PC-9 (cell line): ENCODE results near the gene SLC22A31. TPM values are rescaled to one million over a fixed set of nuclear protein-coding genes. Genes with fewer than 3 reads are reported as not detected.
"Not testable (repeated sequence)": the region's sequence is repeated elsewhere in the genome, so short reads cannot be mapped to it uniquely, and the experiment has no call there.

ENCODE experiments used
- BruUV-seq: library from RNA; stranded (reverse); fragments of 400-500 nt; replicated peaks from 2 replicates; lab custom pipeline; 2021; lab: Mats Ljungman, UMichigan
- CTCF ChIA-PET: fragments of 300-600 bp; sonication (Branson Sonifier 250); formaldehyde crosslinking; loops from one replicate; lab custom pipeline; 2022; ENCODE audit warnings: antibody characterized with exemption; lab: Charles Lee
- POLR2A ChIA-PET: fragments of 300-600 bp; sonication (Branson Sonifier 250); formaldehyde crosslinking; loops from one replicate; lab custom pipeline; 2022; ENCODE audit warnings: antibody characterized with exemption; ENCODE audit not compliant: unreplicated experiment; lab: Charles Lee
- DNase-seq, 2 experiments: peaks; one replicate each; pipeline versions ENCODE4 v3.0.0 to v3.0.0-alpha.2; 2015 to 2022; ENCODE audit warnings: mixed read lengths in 1 of 2
- H2AFZ ChIP-seq: fragments of 200-600 bp; sonication (generic); 2 replicates; pipeline ENCODE4 v1.8.1; 2017; ENCODE audit warnings: antibody characterized with exemption
- H3F3A ChIP-seq: fragments of 200-600 bp; sonication (generic); 2 replicates; pipeline ENCODE4 v1.8.1; 2017; ENCODE audit warnings: antibody characterized with exemption, mild to moderate bottlenecking, low read depth; ENCODE audit not compliant: insufficient read depth
- H3K27ac ChIP-seq: fragments of 200-600 bp; sonication (generic); 2 replicates; pipeline ENCODE4 v1.6.1; 2016; ENCODE audit warnings: mixed run types
- H3K27me3 ChIP-seq: fragments of 200-600 bp; sonication (generic); 2 replicates; pipeline ENCODE4 v1.6.1; 2016; ENCODE audit warnings: low read depth, mixed run types; ENCODE audit not compliant: insufficient read depth
- H3K36me3 ChIP-seq: fragments of 200-600 bp; sonication (generic); 2 replicates; pipeline ENCODE4 v1.6.1; 2016; ENCODE audit warnings: low read depth, mixed run types
- H3K4me1 ChIP-seq: fragments of 200-600 bp; sonication (generic); replicated peaks from 2 replicates; pipeline ENCODE4 v1.6.1; 2016; ENCODE audit warnings: mixed run types; ENCODE audit not compliant: insufficient read depth
- H3K4me2 ChIP-seq: fragments of 200-600 bp; sonication (generic); 2 replicates; pipeline ENCODE4 v1.6.1; 2017; ENCODE audit warnings: mixed run types
- H3K4me3 ChIP-seq: fragments of 200-600 bp; sonication (generic); 2 replicates; pipeline ENCODE4 v1.6.1; 2016; ENCODE audit warnings: mixed run types
- H3K79me2 ChIP-seq: fragments of 200-600 bp; sonication (generic); 2 replicates; pipeline ENCODE4 v1.6.1; 2017; ENCODE audit warnings: low read depth, mixed run types
- H3K9me2 ChIP-seq: fragments of 200-600 bp; sonication (generic); 2 replicates; pipeline ENCODE4 v1.8.1; 2017; ENCODE audit warnings: mild to moderate bottlenecking; ENCODE audit not compliant: insufficient read depth
- H3K9me3 ChIP-seq: fragments of 200-600 bp; sonication (generic); 2 replicates; pipeline ENCODE4 v1.8.1; 2016; ENCODE audit warnings: low read depth; ENCODE audit not compliant: insufficient read depth
- H4K20me1 ChIP-seq: fragments of 200-600 bp; sonication (generic); 2 replicates; pipeline ENCODE4 v1.8.1; 2017; ENCODE audit not compliant: insufficient read depth
- CTCF ChIP-seq: fragments of 200-600 bp; sonication (generic); conservative IDR thresholded peaks from 2 replicates; pipeline ENCODE4 v1.6.1; 2017; ENCODE audit warnings: mixed run types, antibody characterized with exemption, mild to moderate bottlenecking, moderate library complexity
- EZH2 ChIP-seq: fragments of 200-600 bp; sonication (generic); IDR thresholded peaks from 2 replicates; pipeline ENCODE4 v1.8.0; 2017; ENCODE audit warnings: antibody characterized with exemption, low read depth
- intact Hi-C: fragments of 100-400 bp; cut with micrococcal nuclease; formaldehyde crosslinking; loops from one replicate; pipeline ENCODE4 v1.10.0; 2022; ENCODE audit not compliant: unreplicated experiment
- total RNA-seq: library from RNA; stranded (reverse); gene quantifications from 2 replicates; pipeline ENCODE4 v1.2.3, GENCODE V29; 2021

The SLC22A31 gene
- total RNA-seq, 1 experiment from 2014 or later, result 2.5 TPM

- H3K36me3 ChIP-seq, result no peaks in the 10 kb centered on the region
- CTCF ChIA-PET, result interaction anchor here (0.7 to 1.2 kb wide), 3 partner anchors 45 to 320 kb away, joined by 3 to 4 read pairs (median 3); no protein-coding TSS in a partner anchor
- peak overlapping the region; percentile 85 for H2AFZ ChIP-seq
- intact Hi-C loops, result loop anchor here (10.0 kb wide), 1 partner anchor 458 kb away; the partner anchor contains the start of gene SPATA2L
- H4K20me1 ChIP-seq, result no peaks in the 10 kb centered on the region
- BruUV-seq, result no TSS peak
- POLR2A ChIA-PET, result interaction anchor here (0.6 to 0.8 kb wide), 4 partner anchors 27 to 318 kb away, joined by 3 to 6 read pairs (median 4); no protein-coding TSS in a partner anchor
- no peaks in the 10 kb centered on the region for H3K9me3 ChIP-seq
- no peaks in the 10 kb centered on the region for H3K9me2 ChIP-seq
- H3K4me2 ChIP-seq, result peak overlapping the region; percentile 90
- TF ChIP-seq CTCF (no peak), EZH2 (no peak)
- H3K79me2 ChIP-seq, result no peaks in the 10 kb centered on the region
- no peaks in the 10 kb centered on the region for H3K4me1 ChIP-seq
- H3F3A ChIP-seq, result peaks cover 17% of the 10 kb centered on the region; the same call in 1 of the 2 replicates
- H3K4me3 ChIP-seq, result peak overlapping the region; percentile 80
- DNase-seq, result peak; percentile 62 to 96
- H3K27ac ChIP-seq, result no peak overlapping the region
- H3K27me3 ChIP-seq, result no peaks in the 10 kb centered on the region
Observed at GRCh38 chr16:89246903-89247733, 46.8 kb upstream of the SLC22A31 start.

GRCh38 chr16:89246383-89246902, 46.1 kb upstream of the SLC22A31 start:
- no peak for TF ChIP-seq CTCF
- TF ChIP-seq EZH2, result no peak
- POLR2A ChIA-PET, result interaction anchor here (0.6 kb wide), 1 partner anchor 319 kb away, joined by 5 read pairs; no protein-coding TSS in a partner anchor
- intact Hi-C loops, result loop anchor here (10.0 kb wide), 1 partner anchor 458 kb away; the partner anchor contains the start of gene SPATA2L
- TSS peak; percentile 64 for BruUV-seq
- CTCF ChIA-PET, result interaction anchor here (0.7 kb wide), 2 partner anchors 85 to 319 kb away, joined by 3 to 11 read pairs; no protein-coding TSS in a partner anchor
- H3K4me2 ChIP-seq, result peak overlapping the region; percentile 90
- peaks cover 4% of the 10 kb centered on the region for H3K79me2 ChIP-seq
- no peak overlapping the region for H3K27ac ChIP-seq
- peak overlapping the region; percentile 80; the same call in 1 of the 2 replicates for H3K4me3 ChIP-seq
- H3K9me3 ChIP-seq, result no peaks in the 10 kb centered on the region
- H3K9me2 ChIP-seq, result no peaks in the 10 kb centered on the region
- H2AFZ ChIP-seq, result peak overlapping the region; percentile 85; the same call in 1 of the 2 replicates
- no peaks in the 10 kb centered on the region for H4K20me1 ChIP-seq
- H3F3A ChIP-seq, result peaks cover 21% of the 10 kb centered on the region; the same call in 1 of the 2 replicates
- no peaks in the 10 kb centered on the region for H3K36me3 ChIP-seq
- no peaks in the 10 kb centered on the region for H3K4me1 ChIP-seq
- no peaks in the 10 kb centered on the region for H3K27me3 ChIP-seq
- DNase-seq, result no peak

- CTCF ChIA-PET, result no interaction called here
- no TSS peak for BruUV-seq
Observed at GRCh38 chr16:89244754-89245153, 44.4 kb upstream of the SLC22A31 start.

DNA sequence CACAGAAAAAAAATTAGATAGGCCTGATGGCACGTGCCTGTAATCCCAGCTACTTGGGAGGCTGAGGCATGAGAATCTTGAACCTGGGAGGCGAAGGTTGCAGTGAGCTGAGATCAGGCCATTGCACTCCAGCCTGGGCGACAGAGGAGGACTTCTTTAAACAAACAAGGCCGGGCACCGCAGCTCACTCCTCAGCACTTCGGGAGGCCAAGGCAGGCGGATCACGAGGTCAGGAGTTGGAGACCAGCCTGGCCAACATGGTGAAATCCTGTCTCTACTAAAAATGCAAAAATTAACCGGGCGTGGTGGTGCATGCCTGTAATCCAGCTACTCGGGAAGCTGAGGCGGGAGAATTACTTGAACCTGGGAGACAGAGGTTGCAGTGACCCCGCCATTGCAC, 43.9 kb upstream of the SLC22A31 start:
- H3K36me3 ChIP-seq, H3K4me1 ChIP-seq, H3K9me2 ChIP-seq, H4K20me1 ChIP-seq, BruUV-seq, H3K27ac ChIP-seq, H3K9me3 ChIP-seq, CTCF ChIA-PET, DNase-seq, H3K27me3 ChIP-seq, H3K4me2 ChIP-seq, H3K79me2 ChIP-seq, H2AFZ ChIP-seq, H3K4me3 ChIP-seq, POLR2A ChIA-PET: not testable (repeated sequence)
- peaks cover 32% of the 10 kb centered on the region; the same call in 1 of the 2 replicates for H3F3A ChIP-seq
- intact Hi-C loops, result loop anchor here (10.0 kb wide), 1 partner anchor 461 kb away; the partner anchor contains the start of gene SPATA2L

More at GRCh38 chr16:89244754-89245153, 44.4 kb upstream of the SLC22A31 start:
- intact Hi-C loops, result loop anchor here (10.0 kb wide), 1 partner anchor 460 kb away; the partner anchor contains the start of gene SPATA2L
- H4K20me1 ChIP-seq, result no peaks in the 10 kb centered on the region
- H3K4me1 ChIP-seq, result no peaks in the 10 kb centered on the region
- peaks cover 6% of the 10 kb centered on the region for H3K79me2 ChIP-seq
- H3K9me3 ChIP-seq, result no peaks in the 10 kb centered on the region
- H3K9me2 ChIP-seq, result no peaks in the 10 kb centered on the region
- H3F3A ChIP-seq, result peaks cover 30% of the 10 kb centered on the region; the same call in 1 of the 2 replicates
- no peak for TF ChIP-seq CTCF
- H3K36me3 ChIP-seq, result no peaks in the 10 kb centered on the region
- no peak overlapping the region for H2AFZ ChIP-seq
- no peak overlapping the region for H3K27ac ChIP-seq
- no peak for DNase-seq
- POLR2A ChIA-PET, result no interaction called here
- no peak overlapping the region for H3K4me3 ChIP-seq
- H3K4me2 ChIP-seq, result no peak overlapping the region
- no peaks in the 10 kb centered on the region for H3K27me3 ChIP-seq
